Loucy (cell line): ENCODE results near the gene LBP.
"Not testable (repeated sequence)": the region's sequence is repeated elsewhere in the genome, so short reads cannot be mapped to it uniquely, and the experiment has no call there.

Experiments used
- H2AFZ ChIP-seq: fragments of 200-600 bp; sonication (generic); 2 replicates; pipeline ENCODE4 v1.6.0; 2016; ENCODE audit warnings: antibody characterized with exemption, mild to moderate bottlenecking, low read length, moderate library complexity
- H3F3A ChIP-seq: fragments of 200-600 bp; 2 replicates; pipeline ENCODE4 v1.6.0; 2016; ENCODE audit warnings: antibody characterized with exemption, low read depth, mild to moderate bottlenecking
- H3K27me3 ChIP-seq: fragments of 200-600 bp; sonication (generic); 2 replicates; pipeline ENCODE4 v1.6.1; 2014; ENCODE audit warnings: low read length, mild to moderate bottlenecking; ENCODE audit not compliant: insufficient read depth, poor library complexity, severe bottlenecking
- H3K36me3 ChIP-seq: fragments of 200-600 bp; sonication (generic); 2 replicates; pipeline ENCODE4 v1.6.1; 2016; ENCODE audit warnings: low read length; ENCODE audit not compliant: insufficient read depth
- H3K4me1 ChIP-seq: fragments of 200-600 bp; sonication (generic); 2 replicates; pipeline ENCODE4 v1.5.1; 2014; ENCODE audit warnings: low read length, mild to moderate bottlenecking; ENCODE audit not compliant: insufficient read depth, poor library complexity, severe bottlenecking
- H3K4me2 ChIP-seq: fragments of 200-600 bp; sonication (generic); 2 replicates; pipeline ENCODE4 v1.6.0; 2014; ENCODE audit warnings: antibody characterized with exemption, low read length, low read depth, mild to moderate bottlenecking; ENCODE audit not compliant: poor library complexity, severe bottlenecking
- H3K4me3 ChIP-seq: fragments of 200-600 bp; sonication (generic); 2 replicates; pipeline ENCODE4 v1.5.1; 2014; ENCODE audit warnings: low read length, mild to moderate bottlenecking, mixed read lengths; ENCODE audit not compliant: poor library complexity, severe bottlenecking
- H3K79me2 ChIP-seq: fragments of 200-600 bp; sonication (generic); 2 replicates; pipeline ENCODE4 v1.6.1; 2014; ENCODE audit warnings: low read length; ENCODE audit not compliant: insufficient read depth
- H3K9ac ChIP-seq: fragments of 200-600 bp; sonication (generic); 2 replicates; pipeline ENCODE4 v1.6.0; 2014; ENCODE audit warnings: mild to moderate bottlenecking, low read depth, low read length, moderate library complexity; ENCODE audit not compliant: poor library complexity, severe bottlenecking
- H3K9me2 ChIP-seq: fragments of 200-600 bp; sonication (generic); replicated peaks from 2 replicates; pipeline ENCODE4 v1.6.1; 2016; ENCODE audit warnings: low read depth, low read length, mixed read lengths
- H3K9me3 ChIP-seq: fragments of 200-600 bp; sonication (generic); 2 replicates; pipeline ENCODE4 v1.6.1; 2014; ENCODE audit warnings: mild to moderate bottlenecking, antibody characterized with exemption, low read length, low read depth; ENCODE audit not compliant: insufficient read depth
- H4K20me1 ChIP-seq: fragments of 200-600 bp; sonication (generic); 2 replicates; pipeline ENCODE4 v1.6.0; 2014; ENCODE audit warnings: antibody characterized with exemption, low read length, mild to moderate bottlenecking; ENCODE audit not compliant: insufficient read depth, poor library complexity, severe bottlenecking
- EZH2phosphoT487 ChIP-seq: fragments of 200-600 bp; IDR thresholded peaks from 2 replicates; pipeline ENCODE4 v1.6.1; 2018; ENCODE audit warnings: antibody characterized with exemption, mild to moderate bottlenecking, moderate library complexity, borderline replicate concordance
- TF ChIP-seq, protein P1 (sequence below): fragments of 200-600 bp; sonication (generic); conservative IDR thresholded peaks from 2 replicates; pipeline ENCODE4 v1.5.1; 2014; ENCODE audit warnings: mild to moderate bottlenecking, antibody characterized with exemption, low read length

The LBP gene

DNA sequence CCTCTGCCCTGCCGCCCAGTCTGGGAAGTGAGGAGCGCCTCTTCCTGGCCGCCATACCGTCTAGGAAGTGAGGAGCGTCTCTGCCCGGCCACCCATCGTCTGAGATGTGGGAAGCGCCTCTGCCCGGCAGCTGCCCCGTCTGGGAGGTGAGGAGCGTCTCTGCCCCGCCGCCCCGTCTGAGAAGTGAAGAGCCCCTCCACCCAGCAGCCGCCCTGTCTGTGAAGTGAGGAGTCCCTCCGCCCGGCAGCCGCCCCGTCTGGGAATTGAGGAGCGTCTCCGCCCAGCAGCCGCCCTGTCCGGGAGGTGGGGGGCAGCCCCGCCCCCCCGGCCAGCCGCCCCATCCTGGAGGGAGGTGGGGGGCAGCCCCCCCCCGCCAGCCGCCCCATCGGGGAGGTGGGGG lies 61.0 kb downstream of the LBP start:
- Histone ChIP-seq H3K27me3 (no peaks in the 10 kb centered on the region), H3F3A (no peaks in the 10 kb centered on the region), H3K4me1 (no peaks in the 10 kb centered on the region), H3K4me2 (no peak overlapping the region), H3K9me2 (no peaks in the 10 kb centered on the region), H3K79me2 (no peaks in the 10 kb centered on the region), H3K9ac (no peak overlapping the region), H3K36me3 (no peaks in the 10 kb centered on the region), H3K4me3 (no peak overlapping the region), H3K9me3 (no peaks in the 10 kb centered on the region), H4K20me1 (no peaks in the 10 kb centered on the region), H2AFZ (no peak overlapping the region)
- TF ChIP-seq, protein P1, sequence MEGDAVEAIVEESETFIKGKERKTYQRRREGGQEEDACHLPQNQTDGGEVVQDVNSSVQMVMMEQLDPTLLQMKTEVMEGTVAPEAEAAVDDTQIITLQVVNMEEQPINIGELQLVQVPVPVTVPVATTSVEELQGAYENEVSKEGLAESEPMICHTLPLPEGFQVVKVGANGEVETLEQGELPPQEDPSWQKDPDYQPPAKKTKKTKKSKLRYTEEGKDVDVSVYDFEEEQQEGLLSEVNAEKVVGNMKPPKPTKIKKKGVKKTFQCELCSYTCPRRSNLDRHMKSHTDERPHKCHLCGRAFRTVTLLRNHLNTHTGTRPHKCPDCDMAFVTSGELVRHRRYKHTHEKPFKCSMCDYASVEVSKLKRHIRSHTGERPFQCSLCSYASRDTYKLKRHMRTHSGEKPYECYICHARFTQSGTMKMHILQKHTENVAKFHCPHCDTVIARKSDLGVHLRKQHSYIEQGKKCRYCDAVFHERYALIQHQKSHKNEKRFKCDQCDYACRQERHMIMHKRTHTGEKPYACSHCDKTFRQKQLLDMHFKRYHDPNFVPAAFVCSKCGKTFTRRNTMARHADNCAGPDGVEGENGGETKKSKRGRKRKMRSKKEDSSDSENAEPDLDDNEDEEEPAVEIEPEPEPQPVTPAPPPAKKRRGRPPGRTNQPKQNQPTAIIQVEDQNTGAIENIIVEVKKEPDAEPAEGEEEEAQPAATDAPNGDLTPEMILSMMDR = no peak

- H3K9me2 ChIP-seq, H3K9ac ChIP-seq, H3K79me2 ChIP-seq, H3K4me2 ChIP-seq, H3F3A ChIP-seq, H3K27me3 ChIP-seq, H3K4me1 ChIP-seq, H2AFZ ChIP-seq, H4K20me1 ChIP-seq, H3K4me3 ChIP-seq, H3K9me3 ChIP-seq, H3K36me3 ChIP-seq: not testable (repeated sequence)
Measured at GRCh38 chr20:38407822-38408221, 61.5 kb downstream of the LBP start.

GRCh38 chr20:38412877-38413577 lies 66.7 kb downstream of the LBP start:
- Histone ChIP-seq H3K9me2 (no peaks in the 10 kb centered on the region), H3F3A (no peaks in the 10 kb centered on the region), H3K36me3 (peaks cover 32% of the 10 kb centered on the region; the same call in 1 of the 2 replicates), H2AFZ (no peak overlapping the region), H3K4me2 (no peak overlapping the region), H3K27me3 (no peaks in the 10 kb centered on the region), H3K9me3 (no peaks in the 10 kb centered on the region), H3K4me3 (no peak overlapping the region), H4K20me1 (no peaks in the 10 kb centered on the region), H3K79me2 (no peaks in the 10 kb centered on the region), H3K9ac (no peak overlapping the region), H3K4me1 (no peaks in the 10 kb centered on the region)
- TF ChIP-seq, protein P1 = no peak
- TF ChIP-seq EZH2phosphoT487 = no peak

DNA sequence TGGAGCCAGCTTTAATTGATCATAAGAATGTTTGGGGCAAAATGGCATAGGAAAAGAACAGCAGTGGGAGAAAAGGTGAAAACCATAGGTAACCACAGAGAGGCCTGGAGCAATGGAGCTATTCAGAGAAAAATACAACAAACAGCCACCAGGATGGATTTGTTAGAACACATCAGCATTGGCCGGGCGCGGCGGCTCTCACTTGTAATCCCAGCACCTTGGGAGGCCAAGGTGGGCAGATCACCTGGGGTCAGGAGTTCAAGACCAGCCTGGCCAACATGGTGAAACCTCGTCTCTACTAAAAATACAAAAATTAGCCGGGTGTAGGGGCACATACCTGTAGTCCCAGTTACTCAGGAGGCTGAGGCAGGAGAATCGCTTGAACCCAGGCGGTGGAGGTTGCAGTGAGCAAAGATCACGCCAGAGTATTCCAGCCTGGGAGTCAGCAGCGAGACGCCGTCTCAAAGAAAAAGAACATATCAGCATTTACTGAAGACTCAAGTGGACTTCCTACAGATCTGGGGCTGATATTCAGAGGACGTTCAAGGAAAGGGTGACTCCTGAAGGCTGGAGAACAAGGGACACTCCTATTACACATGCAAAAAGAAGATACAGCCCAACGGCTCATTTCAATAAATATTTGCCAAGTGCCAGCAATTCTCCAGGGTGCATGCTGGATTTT lies 68.6 kb downstream of the LBP start:
- Histone ChIP-seq H3K79me2 (no peaks in the 10 kb centered on the region), H3F3A (no peaks in the 10 kb centered on the region), H3K4me1 (no peaks in the 10 kb centered on the region), H3K27me3 (no peaks in the 10 kb centered on the region), H3K9ac (no peak overlapping the region), H3K9me3 (no peaks in the 10 kb centered on the region), H2AFZ (no peak overlapping the region), H3K4me2 (no peak overlapping the region), H3K36me3 (peaks cover 51% of the 10 kb centered on the region; the same call in 1 of the 2 replicates), H3K9me2 (no peaks in the 10 kb centered on the region), H3K4me3 (no peak overlapping the region), H4K20me1 (peaks cover under 1% of the 10 kb centered on the region)
- TF ChIP-seq EZH2phosphoT487 = no peak
- TF ChIP-seq, protein P1 = no peak
